NCI-H146 (cell line): ENCODE data around the gene N4BP3.

Experiments
- DNase-seq: peaks from one replicate; lab custom pipeline; 2025; lab: John Stamatoyannopoulos, UW

Gene N4BP3

DNA sequence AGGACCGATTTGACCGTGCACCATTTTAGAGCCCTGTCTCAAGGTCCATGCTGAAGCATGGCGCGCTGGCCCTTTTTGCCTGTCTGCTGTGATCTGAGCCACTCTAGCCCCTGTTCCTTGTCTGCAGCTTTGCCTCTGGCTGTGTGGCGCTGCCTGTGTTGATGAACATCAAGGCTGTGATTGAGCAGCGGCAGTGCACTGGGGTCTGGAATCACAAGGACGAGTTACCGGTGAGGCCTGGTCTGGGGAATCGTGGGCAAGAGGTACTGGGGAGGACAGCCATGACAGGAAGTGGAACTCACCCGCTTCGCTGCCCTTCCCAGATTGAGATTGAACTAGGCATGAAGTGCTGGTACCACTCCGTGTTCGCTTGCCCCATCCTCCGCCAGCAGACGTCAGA is 34.1 kb downstream of the N4BP3 start:
- DNase-seq: no peak

DNA sequence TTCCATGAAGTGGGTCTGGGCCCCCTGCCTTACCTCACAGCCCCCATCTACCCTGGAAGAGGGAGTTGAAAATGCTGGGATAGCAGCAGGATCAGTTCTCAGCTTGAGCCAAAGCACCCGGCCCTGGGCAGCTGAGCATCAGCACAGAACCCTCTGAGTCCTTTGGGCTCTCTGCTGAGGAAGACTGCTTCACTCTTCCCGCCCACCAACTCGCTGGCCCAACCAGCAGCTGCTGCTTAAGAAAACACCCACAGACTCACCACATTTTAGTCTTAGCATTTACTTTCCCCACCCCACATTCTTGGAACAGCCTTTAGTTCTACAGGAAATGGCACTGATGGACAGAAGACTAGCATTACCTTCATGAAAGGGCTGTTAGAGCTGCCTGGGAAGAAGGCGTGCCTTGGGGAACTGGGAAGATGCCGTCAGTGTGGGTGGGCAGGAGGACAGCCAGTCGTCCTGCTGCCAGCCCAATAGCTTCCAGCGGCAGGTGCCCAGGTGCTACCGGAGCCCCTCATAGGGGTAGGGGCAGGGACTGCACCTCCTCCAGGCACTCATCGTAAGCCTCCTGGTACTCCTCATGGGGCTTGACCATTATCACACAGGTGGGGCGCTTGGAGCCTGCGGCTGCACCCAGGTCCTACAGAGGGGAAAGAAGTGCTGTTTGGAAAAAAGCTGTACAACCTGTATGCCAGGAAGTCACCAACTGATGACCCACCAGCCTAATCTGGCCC is 36.0 kb downstream of the N4BP3 start:
- DNase-seq: no peak

DNA sequence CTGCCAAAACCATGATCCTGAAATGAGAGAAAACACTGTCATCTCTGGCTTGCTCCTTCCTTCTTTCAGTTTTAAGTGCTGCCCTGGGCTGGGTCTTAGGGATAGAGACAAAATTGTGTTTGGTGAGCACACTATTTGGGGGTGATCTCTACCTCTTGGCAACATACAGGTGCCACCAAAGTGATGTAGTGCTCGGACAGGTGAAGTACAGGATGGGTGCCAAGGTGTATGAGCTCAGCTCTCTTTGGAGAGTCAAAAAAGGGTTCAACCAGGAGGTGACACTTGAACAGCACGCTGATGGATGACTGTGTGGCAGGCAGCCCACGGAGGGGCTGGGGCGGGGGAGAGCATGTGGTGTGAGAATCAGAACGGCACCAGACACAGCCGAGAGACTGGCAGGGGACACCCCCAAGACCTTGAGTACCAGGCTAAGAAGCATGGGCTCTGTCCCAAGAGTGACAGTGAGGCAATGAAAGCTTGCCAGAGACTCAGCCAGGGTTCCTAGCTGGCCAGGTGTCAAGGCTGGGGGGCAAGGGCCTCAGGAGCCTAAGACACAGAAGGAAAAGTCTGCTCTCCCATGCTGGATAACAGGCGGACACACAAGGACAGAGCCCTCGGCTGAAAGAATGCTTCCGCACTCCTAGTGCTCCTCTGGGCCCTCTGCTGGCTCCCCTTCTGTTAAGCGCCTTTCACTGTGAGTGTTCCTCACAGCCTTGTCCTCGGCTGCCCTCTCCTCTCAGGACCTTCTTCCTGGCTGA is 37.8 kb downstream of the N4BP3 start:
- no peak for DNase-seq

DNA sequence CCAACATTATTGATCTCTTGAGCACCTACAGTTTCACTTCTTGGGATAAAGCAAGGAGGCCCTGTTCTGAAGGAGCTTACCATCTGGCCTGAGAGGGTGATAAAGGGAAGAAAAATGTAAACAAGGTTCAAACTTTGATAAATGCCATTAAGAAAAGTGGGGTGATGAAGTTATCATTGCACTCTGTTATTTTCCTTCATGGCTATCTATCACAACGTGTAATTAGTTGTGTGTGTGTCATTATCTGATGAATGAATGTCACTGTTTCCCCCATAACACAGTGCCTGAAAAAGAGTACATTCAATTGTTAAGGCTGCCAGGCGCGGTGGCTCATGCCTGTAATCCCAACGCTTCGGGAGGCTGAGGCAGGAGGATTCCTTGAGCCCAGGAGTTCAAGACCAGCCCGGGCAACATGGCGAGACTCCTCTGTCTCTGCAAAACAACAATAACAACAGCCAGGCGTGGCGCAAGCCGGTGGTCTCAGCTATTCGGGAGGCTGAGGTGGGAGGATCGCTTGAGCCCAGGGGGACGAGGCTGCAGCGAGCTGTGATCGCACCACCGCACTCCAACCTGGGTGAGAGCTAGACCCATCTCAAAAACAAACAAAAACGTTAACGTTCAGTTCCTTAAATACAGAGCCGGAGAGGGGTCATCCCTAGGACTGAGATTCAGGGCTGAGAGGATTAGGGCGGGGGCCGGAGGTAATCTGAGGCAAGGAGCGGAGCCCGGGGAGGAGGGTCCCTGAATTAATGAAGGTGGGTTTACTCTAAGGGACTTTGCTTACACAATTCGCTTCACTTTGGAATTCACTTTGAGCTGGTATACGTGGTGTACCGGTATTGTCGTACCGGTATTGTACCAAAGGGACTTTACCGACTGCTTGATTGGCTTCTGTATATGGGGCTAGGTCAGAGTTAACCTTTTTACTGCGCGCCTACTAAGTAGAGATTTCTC is 39.4 kb downstream of the N4BP3 start:
- no peak for DNase-seq

DNA sequence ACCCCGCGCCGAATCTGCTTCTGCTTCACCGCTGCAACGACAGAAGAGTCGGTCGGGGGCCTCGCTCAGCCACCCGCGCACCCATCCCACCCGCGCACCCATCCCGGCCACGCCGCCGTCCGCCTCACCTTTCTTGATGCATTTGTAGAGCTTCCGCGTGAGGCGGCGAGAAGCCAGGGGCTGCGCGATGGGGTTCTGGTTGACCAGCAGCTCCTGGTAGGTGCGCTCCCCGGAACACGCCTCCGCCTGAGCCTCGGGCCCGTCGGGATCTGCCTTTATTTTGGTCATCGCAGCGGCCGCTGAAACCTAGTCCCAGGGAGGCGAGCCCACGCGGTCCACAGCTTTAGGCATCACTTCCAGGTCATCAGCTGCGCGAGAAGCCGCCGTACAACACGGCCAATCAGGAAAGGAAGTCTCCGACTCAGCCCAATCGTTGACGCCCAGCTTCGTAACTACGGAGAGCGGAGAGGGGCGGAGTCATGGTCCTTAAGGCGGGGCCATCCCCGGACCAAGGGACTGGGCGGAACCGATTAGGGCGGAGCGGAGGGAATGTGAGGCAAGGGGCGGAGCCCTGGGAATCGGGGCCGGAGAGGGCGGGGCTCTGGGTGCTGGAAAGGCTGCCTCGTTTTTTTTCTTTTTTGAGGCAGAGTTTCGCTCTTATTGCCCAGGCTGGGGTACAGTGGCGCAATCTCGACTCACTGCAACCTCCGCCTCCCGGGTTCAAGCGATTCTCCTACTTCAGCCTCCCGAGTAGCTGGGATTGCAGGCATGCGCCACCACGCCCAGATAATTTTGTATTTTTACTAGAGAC is 40.4 kb downstream of the N4BP3 start, which contains the start of gene NHP2:
NHP2 (minus strand) TSS at position 356 of the 811 bp plus-strand sequence; CDS start at position 288, 68 bp downstream.
- peak; percentile 95 for DNase-seq

DNA sequence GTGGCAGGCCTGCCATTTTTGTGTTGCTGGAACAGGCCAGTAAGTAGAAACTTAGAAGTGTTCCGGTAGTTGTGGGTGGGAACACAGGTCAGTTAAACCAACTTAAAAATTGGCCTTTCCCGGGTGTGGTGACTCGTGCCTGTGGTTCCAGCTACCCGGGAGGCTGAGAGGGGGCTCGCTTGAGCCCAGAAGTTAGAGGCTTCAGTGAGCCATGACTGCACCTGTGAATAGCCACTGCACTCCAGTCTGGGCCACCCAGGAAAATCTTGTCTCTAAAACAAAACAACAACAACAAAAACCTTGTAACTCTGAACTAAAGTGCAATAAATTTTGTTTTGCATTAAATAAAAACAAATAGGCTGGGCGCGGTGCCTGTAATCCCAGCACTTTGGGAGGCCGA is 41.7 kb downstream of the N4BP3 start:
- no peak for DNase-seq

DNA sequence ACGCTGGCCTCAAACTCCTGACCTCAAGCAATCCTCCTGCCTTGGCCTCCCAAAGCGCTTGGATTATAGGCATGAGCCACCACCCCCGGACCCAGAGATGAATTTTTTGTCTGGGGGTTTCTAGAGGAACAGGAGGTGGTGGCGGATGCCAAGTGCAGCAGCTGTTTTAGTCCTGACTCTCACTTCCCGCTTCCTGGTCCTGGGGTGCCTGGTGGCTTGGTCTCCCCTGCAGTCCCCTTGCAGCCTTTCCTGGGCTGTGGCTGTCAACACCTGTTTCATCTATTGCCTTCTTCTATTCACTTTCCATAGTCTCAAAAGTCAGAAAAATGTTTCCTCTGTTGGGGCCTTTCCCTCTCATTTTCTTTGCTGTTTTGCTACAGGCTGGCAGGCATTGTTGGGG is 46.8 kb downstream of the N4BP3 start:
- DNase-seq: no peak

GRCh38 chr5:178162481-178162880 is 49.1 kb downstream of the N4BP3 start:
- DNase-seq: no peak

DNA sequence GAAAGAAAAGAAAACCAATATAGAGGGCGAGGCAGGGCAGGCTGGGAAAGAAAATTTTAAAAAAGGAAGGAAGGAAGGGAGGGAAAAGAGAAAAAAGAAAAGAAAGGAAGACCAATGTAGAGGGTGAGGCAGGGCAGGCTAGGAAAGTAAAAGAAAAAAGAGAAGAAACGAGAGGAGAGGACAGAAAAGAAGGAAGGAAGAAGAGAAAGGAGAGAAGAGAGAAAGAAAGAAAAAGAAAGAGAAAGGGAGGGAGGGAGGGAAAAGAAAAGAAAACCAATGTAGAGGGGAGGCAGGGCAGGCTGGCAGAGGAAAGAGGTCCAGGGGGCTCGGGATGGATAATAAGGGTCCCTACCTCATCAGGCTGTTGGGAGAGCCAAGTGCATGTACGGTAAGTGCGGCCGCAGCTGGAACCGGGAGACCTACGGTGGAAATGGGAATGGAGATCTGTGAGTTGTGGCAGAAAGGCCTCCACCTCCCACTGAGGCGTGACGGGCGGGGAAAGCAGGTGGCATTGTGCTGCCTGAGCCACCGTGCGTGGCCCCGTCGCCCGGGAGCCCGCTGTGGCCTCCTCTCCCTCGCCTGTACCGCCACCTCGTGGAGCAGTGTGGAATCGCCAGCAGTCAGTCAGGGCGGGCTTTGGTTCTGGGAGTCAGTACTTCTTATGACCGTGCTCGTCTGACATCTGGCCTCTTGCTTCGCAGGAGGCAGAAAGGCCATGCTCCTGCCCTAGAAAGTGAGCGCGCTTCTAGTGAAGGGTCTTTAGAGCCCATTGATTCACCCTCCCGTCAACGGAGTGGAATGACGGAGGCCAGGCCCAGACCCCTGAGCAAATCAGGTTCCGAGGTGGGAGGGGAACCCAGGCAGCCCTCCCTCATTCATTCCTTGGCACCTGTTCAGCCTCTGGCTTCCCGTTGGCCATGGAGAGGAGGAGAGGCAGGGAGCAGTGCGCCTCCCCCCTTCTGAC is 50.7 kb downstream of the N4BP3 start:
- peak; percentile 86 for DNase-seq

DNA sequence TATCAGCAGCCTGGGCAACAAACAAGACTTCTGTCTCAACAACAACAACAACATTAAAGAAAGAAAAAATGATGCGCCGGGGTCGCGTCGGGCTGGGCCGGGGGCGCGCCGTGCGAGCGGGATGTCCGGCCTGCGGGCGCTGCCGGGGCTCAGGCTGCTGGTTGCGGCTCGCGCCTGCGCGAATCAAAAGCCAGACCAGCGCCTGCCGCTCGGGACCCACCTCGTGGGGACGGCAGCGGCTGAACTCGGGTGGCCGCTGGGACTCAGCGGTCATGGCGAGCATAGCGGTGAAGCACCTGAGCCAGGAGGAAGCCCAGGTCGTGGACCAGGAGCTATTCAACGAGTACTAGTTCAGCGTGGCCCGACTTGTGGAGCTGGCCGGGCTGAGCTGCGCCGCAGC is 52.2 kb downstream of the N4BP3 start:
- DNase-seq: no peak

GRCh38 chr5:178170455-178170854 is 57.1 kb downstream of the N4BP3 start:
- no peak for DNase-seq

DNA sequence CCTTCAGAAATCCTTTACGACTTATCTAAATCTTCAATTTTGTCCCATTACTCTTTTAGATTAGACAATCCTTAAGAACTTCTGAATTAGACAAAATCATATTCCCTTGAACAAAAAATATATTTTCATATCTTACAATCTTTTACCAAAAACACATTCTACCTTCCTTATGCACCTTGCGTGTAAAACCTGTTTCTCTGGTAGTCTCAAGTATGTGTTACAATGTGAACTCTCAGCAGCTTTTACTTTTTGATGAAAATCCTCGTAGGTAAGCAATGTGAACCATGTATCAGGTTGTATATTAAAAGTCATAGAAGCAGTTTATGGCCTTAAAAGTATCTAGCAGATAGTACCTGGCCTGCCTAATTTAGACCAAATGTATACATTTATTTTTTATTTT is 61.1 kb downstream of the N4BP3 start:
- no peak for DNase-seq
